Aorta (tissue), 5 donors: ENCODE data around the gene KLRC3. TPM values are rescaled to one million over a fixed set of nuclear protein-coding genes. Genes with fewer than 3 reads are reported as not detected.

ENCODE experiments used
- ATAC-seq: fragments of 200-7000 bp; cut with Tn5 transposase; one replicate; pipeline ENCODE4 v1.9.1; 2022; ENCODE audit warnings: moderate library complexity; ENCODE audit not compliant: low FRiP score
- DNase-seq, 2 donors: peaks; one replicate each; pipeline ENCODE4 v3.0.0-alpha.2; 2020
- H3K27ac ChIP-seq, 2 donors: one replicate each; pipeline ENCODE4 v1.5.1; 2013; ENCODE audit warnings: low read length in 2 of 2, mild to moderate bottlenecking in 2 of 2, moderate library complexity in 2 of 2, control low read depth in 1 of 2, inconsistent platforms in 1 of 2, low read depth in 1 of 2
- H3K27me3 ChIP-seq, 2 donors: one replicate each; pipeline ENCODE4 v1.6.1; 2013; ENCODE audit warnings: control low read depth in 1 of 2, low read length in 1 of 2, mild to moderate bottlenecking in 1 of 2, moderate library complexity in 1 of 2; ENCODE audit not compliant: insufficient read depth in 2 of 2, control insufficient read depth in 1 of 2
- H3K36me3 ChIP-seq, 2 donors: one replicate each; pipeline ENCODE4 v1.6.1; 2013; ENCODE audit warnings: control low read depth in 1 of 2, low read length in 1 of 2, mild to moderate bottlenecking in 1 of 2; ENCODE audit not compliant: insufficient read depth in 2 of 2, control insufficient read depth in 1 of 2
- H3K4me1 ChIP-seq, 2 donors: one replicate each; pipeline ENCODE4 v1.6.1; 2013; ENCODE audit warnings: low read length in 2 of 2, control low read depth in 1 of 2, mild to moderate bottlenecking in 1 of 2, moderate library complexity in 1 of 2; ENCODE audit not compliant: insufficient read depth in 2 of 2, control insufficient read depth in 1 of 2
- H3K4me3 ChIP-seq, 2 donors: one replicate each; pipeline ENCODE4 v1.5.1; 2013; ENCODE audit warnings: low read length in 2 of 2, control low read depth in 1 of 2, mild to moderate bottlenecking in 1 of 2
- H3K9me3 ChIP-seq: one replicate; pipeline ENCODE4 v1.6.1; 2013; ENCODE audit warnings: mild to moderate bottlenecking, low read length; ENCODE audit not compliant: control insufficient read depth
- WGBS, 2 donors: extraction: QIAGEN DNeasy Blood & Tissue Kit; methylation state at CpG; one replicate each; pipeline ENCODE4 v1.1.7; 2013; 5-methylcytosine and 5-hydroxymethylcytosine counted together
- intact Hi-C, 2 donors: fragments of 100-400 bp; cut with DNase I; formaldehyde crosslinking; loops; one replicate each; pipeline versions ENCODE4 v1.14.2 to v1.15.0; 2022
- polyA plus RNA-seq, 2 donors: library from polyadenylated mRNA; stranded (reverse); fragments of 200-250 nt; gene quantifications; one replicate each; pipeline ENCODE4 v1.2.3, GENCODE V29; 2013
- total RNA-seq, 2 donors: library from RNA; stranded (reverse); fragmentation: NEBNext Ultra II Directional; extraction: Animal tissue kit (Norgen Biotek cat#: 25700); gene quantifications; one replicate each; pipeline ENCODE4 v1.2.1, GENCODE V29; 2021
- donor health status: healthy with polysubstance abuse.
- donor health status: Bipolar disorder and iron deficiency.
- donor health status: DM: no; HTN: no; CAD: no.
- donor health status: DM: no; HTN: no; CAD: no.
- donor health status: DM: yes; HTN: yes; CAD: no.

Gene KLRC3
- total and polyA plus RNA-seq, 4 donors: not detected

DNA sequence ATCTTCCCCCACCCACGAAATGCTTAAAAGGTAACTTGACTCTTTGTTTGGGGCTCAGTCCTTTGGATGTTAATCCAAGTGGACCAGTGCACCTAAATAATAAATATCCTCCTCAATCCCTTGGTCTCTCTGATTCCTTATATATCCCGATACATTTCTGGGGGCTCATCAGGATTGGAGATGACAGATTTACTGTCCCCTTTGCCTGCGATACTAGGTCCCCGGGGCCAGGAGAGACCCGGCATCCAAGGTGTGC, 56.8 kb downstream of the KLRC3 start:
- no peaks in the 10 kb centered on the region for H3K27me3 ChIP-seq
- no peaks in the 10 kb centered on the region for H3K4me1 ChIP-seq
- H3K9me3 ChIP-seq: no peaks in the 10 kb centered on the region
- peak overlapping the region in 1 of 2 donors; percentile 95 for H3K27ac ChIP-seq
- no peak overlapping the region for H3K4me3 ChIP-seq
- DNase-seq (no peak), ATAC-seq (no peak)
- WGBS, 2 donors: 81 to 83% methylated on average over 5 of the region's 5 CpGs
- no peaks in the 10 kb centered on the region for H3K36me3 ChIP-seq
- intact Hi-C loops: loop anchor here in 1 of 2 donors (10.0 kb wide), 1 partner anchor 149 kb away; the partner anchor contains the start of gene GABARAPL1

DNA sequence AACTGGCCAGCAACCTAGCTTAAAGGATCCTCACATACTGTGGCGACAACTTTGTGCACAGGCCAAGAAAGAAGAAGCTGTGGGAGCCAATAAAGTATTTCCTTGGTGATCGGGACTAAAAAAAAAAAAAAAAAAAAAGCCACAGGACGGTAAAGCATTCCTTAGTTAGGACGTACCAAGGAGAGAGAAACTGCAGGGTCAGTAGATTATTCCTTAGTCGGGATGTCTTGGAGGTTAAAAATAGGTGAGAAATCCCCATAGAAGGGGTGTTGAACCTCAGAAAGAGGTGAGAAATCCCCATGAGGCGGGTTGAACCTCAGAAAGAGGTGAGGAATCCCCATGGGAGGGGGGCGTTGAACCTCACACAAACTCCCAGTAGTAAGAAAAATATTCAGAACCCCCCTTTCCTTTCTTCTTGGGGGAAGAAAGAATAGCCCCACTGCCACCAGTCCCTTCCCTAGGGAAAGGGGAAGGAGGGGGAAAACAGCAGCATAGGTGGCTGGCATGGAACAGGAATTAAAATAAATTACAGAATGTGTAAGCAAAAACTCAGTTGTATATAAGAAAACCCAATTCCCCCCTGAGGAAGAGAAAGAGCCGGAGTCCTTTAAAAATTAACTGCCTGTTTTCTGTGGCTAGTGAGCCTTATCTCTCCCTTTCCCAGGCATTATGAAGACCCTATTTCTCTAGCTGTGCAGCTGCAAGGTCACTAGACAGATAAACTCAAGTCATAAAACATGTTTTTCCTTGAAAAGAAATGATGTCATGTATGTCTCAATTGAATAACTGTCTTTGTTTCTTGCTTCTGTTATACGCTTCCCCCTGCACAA, 57.4 kb downstream of the KLRC3 start:
- no peak for ATAC-seq
- Histone ChIP-seq H3K4me3 (no peak overlapping the region), H3K27ac (no peak overlapping the region), H3K36me3 (no peaks in the 10 kb centered on the region), H3K27me3 (no peaks in the 10 kb centered on the region), H3K4me1 (no peaks in the 10 kb centered on the region), H3K9me3 (no peaks in the 10 kb centered on the region)
- intact Hi-C loops: loop anchor here in 1 of 2 donors (10.0 kb wide), 1 partner anchor 148 kb away; the partner anchor contains the start of gene GABARAPL1
- DNase-seq: no peak
- 53 to 55% methylated on average over 9 of the region's 9 CpGs for WGBS, 2 donors

DNA sequence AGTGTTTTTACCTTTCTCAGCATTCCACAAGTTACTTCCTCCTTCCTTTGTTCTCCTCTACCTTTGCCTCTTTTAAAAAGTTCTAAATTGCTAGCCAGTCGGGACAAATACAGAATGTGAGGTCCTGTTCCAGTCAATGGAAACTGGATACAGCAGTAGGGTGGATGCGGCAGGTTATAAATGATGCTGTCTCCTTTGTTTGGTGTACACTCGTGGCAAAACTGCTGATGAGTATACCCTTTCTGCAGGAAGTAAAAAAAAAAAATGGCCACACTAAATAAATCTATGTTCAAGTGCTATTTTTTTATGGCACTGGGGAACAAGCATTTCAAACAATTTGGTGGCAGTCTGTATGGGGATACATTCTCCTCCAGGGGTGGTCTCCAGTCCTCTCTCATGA, 58.1 kb downstream of the KLRC3 start:
- H3K4me3 ChIP-seq: no peak overlapping the region
- intact Hi-C loops: loop anchor here in 1 of 2 donors (10.0 kb wide), 1 partner anchor 148 kb away; the partner anchor contains the start of gene GABARAPL1
- H3K9me3 ChIP-seq: no peaks in the 10 kb centered on the region
- H3K27me3 ChIP-seq: no peaks in the 10 kb centered on the region
- no peaks in the 10 kb centered on the region for H3K36me3 ChIP-seq
- no peak for DNase-seq
- H3K27ac ChIP-seq: no peak overlapping the region
- WGBS, 2 donors: 74 to 77% methylated on average over 3 of the region's 3 CpGs
- H3K4me1 ChIP-seq: no peaks in the 10 kb centered on the region
- ATAC-seq: no peak

Other genes starting within 250 kb of the KLRC3 start
- 1 to 10 TPM; 8.4 to 9.3 TPM for gene OLR1, start 248.5 kb downstream of the KLRC3 start, total RNA-seq
- gene OLR1, start 248.5 kb downstream of the KLRC3 start, polyA plus RNA-seq: 1 to 10 TPM in 1 of 2 donors, not detected in 1; 4.4 TPM
- under 1 TPM; 0.13 to 0.27 TPM for gene TMEM52B, start 241.6 kb downstream of the KLRC3 start, total RNA-seq
- under 1 TPM; 0.05 to 0.63 TPM for gene TMEM52B, start 241.6 kb downstream of the KLRC3 start, polyA plus RNA-seq
- 100 to 1,000 TPM; 103 to 111 TPM for gene GABARAPL1, start 207.7 kb downstream of the KLRC3 start, total RNA-seq
- 10 to 100 TPM; 74.5 to 84.1 TPM for gene GABARAPL1, start 207.7 kb downstream of the KLRC3 start, polyA plus RNA-seq
- 1 to 10 TPM; 4.4 to 6.5 TPM for gene KLRD1, start 112.7 kb downstream of the KLRC3 start, total RNA-seq
- 1 to 10 TPM in 1 of 2 donors, under 1 TPM in 1; 0.18 to 1.8 TPM for gene KLRD1, start 112.7 kb downstream of the KLRC3 start, polyA plus RNA-seq
- 1 to 10 TPM; 1.9 to 3.5 TPM for gene KLRK1, start 30.6 kb downstream of the KLRC3 start, total RNA-seq
- 1 to 10 TPM in 1 of 2 donors, under 1 TPM in 1; 0.59 to 1.5 TPM for gene KLRK1, start 30.6 kb downstream of the KLRC3 start, polyA plus RNA-seq
- gene KLRC4, start 10.8 kb downstream of the KLRC3 start, total RNA-seq: under 1 TPM; 0.51 to 0.78 TPM
- under 1 TPM in 1 of 2 donors, not detected in 1; 0.56 TPM for gene KLRC4, start 10.8 kb downstream of the KLRC3 start, polyA plus RNA-seq
- under 1 TPM in 1 of 2 donors, not detected in 1; 0.65 TPM for gene KLRC2, start 15.4 kb upstream of the KLRC3 start, total RNA-seq
- gene KLRC2, start 15.4 kb upstream of the KLRC3 start, polyA plus RNA-seq: 1 to 10 TPM in 1 of 2 donors, not detected in 1; 2.1 TPM
- 1 to 10 TPM in 1 of 2 donors, not detected in 1; 1.0 TPM for gene KLRC1, start 32.8 kb upstream of the KLRC3 start, total RNA-seq
- gene KLRC1, start 32.8 kb upstream of the KLRC3 start, polyA plus RNA-seq: not detected
- under 1 TPM; 0.45 to 0.69 TPM for gene EIF2S3B, start 85.3 kb upstream of the KLRC3 start, total RNA-seq
- 1 to 10 TPM in 1 of 2 donors, under 1 TPM in 1; 0.59 to 2.5 TPM for gene EIF2S3B, start 85.3 kb upstream of the KLRC3 start, polyA plus RNA-seq
- 10 to 100 TPM; 13.6 to 18.1 TPM for gene MAGOHB, start 193.0 kb upstream of the KLRC3 start, total RNA-seq
- 10 to 100 TPM; 16.4 to 27.4 TPM for gene MAGOHB, start 193.0 kb upstream of the KLRC3 start, polyA plus RNA-seq